ENCODE measurements around the gene GNAS-AS1. TPM values are rescaled to one million over a fixed set of nuclear protein-coding genes. Genes with fewer than 3 reads are reported as not detected.
"Not testable (repeated sequence)": the region's sequence is repeated elsewhere in the genome, so short reads cannot be mapped to it uniquely, and the experiment has no call there.

Gene GNAS-AS1
- total and polyA plus RNA-seq, 2 donors from 2014 or later = 0.37 to 0.88 TPM

DNA sequence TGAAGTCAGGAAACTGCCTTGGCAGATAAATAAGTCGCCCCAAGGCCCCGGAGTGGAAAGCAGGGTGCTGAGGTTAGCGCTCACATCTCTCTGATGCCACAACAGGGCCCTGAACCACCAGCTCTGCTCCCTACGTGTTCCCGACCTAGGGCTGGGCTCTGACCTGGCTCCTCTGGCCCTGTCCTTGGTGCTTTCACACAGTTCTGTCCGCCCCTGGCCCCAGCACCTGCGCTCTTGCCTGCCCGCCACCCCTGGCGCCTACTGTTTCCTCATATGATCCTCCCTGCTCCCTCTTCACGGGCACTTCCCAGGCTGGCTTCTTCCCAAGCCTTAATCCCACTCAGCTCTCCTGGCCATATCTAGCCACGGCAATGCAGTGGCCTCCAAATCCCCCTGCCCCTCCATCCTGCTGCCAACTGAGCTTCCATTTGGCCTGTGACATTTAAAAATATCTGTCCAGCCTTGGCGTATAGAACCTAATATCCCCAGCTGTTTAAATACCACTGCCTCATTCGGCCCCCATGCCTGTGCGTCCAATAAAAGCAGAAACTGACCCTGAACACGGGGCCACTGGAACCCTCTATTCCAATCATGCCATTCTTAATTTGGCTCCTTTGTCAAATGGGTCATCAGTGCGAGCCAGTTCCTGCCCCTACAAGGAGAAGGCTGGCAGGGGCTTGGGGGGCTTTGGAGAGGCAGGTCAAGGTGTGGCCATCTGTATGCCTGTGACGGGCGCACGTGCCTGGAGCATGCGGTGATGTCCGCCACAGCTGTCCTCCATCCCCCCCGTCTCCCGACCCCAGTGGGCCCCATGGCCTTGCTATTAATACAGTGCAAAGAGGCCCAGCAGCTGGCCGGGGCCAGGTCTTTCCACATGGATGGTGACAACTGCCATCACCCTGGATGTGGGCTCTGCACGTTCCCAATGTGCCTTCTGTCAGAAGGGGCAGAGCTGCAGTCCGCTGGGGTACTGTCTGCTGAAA lies 27.7 kb downstream of the GNAS-AS1 start:
- no peak for DNase-seq
- H3K36me3 ChIP-seq (ENCODE audit: control insufficient read depth in 2 of 3, insufficient read depth in 3 of 3, low read length in 3 of 3) = no peaks in the 10 kb centered on the region
- TF ChIP-seq CTCF (IDR thresholded peaks at IDR 0.05; ENCODE audit: borderline replicate concordance, extremely low read depth, insufficient read depth) = no peak
- H3K27me3 ChIP-seq (ENCODE audit: control insufficient read depth, insufficient read depth, low read length) = no peaks in the 10 kb centered on the region
- intact Hi-C loops (cut with DNase I) = no loop called here
- no peaks in the 10 kb centered on the region for H3K4me1 ChIP-seq (ENCODE audit: control insufficient read depth in 2 of 3, insufficient read depth in 2 of 3, low read depth in 1 of 3, low read length in 3 of 3)
- H3K9ac ChIP-seq (ENCODE audit: low read length in 3 of 3) = no peak overlapping the region
- no peak for FAIRE-seq
- no peaks in the 10 kb centered on the region for H3K9me3 ChIP-seq (ENCODE audit: control insufficient read depth in 2 of 3, insufficient read depth in 1 of 3, low read length in 3 of 3)
- no peak overlapping the region for H3K27ac ChIP-seq (ENCODE audit: low read depth in 2 of 2, low read length in 2 of 2)
- no peak overlapping the region for H3K4me3 ChIP-seq (ENCODE audit: low read length in 3 of 3)

DNA sequence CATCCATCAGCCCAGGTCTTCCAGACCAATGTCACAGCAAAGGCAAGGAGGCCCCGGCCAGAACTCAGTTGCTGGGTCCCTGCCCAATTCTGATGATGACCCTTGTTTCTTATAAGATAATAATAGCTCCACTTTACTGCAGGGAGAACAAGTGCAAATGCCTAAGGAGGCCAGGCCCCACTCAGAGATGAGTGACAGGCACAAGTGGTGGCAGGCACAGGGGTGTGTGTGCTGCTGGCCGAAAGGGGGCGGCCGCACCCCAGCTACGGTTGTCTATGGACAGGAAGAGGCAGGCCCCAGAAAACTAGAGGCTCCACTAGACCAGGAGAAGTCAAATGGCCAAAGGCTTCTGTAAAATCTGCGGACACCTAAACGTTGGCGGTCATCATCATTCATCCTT lies 28.6 kb downstream of the GNAS-AS1 start:
- no peak overlapping the region for H3K4me3 ChIP-seq (ENCODE audit: low read length in 3 of 3)
- no peaks in the 10 kb centered on the region for H3K36me3 ChIP-seq (ENCODE audit: control insufficient read depth in 2 of 3, insufficient read depth in 3 of 3, low read length in 3 of 3)
- no peak overlapping the region for H3K27ac ChIP-seq (ENCODE audit: low read depth in 2 of 2, low read length in 2 of 2)
- TF ChIP-seq CTCF (IDR thresholded peaks at IDR 0.05; ENCODE audit: borderline replicate concordance, extremely low read depth, insufficient read depth) = no peak
- H3K9me3 ChIP-seq (ENCODE audit: control insufficient read depth in 2 of 3, insufficient read depth in 1 of 3, low read length in 3 of 3) = no peaks in the 10 kb centered on the region
- no peak for FAIRE-seq
- no peak for DNase-seq
- H3K4me1 ChIP-seq (ENCODE audit: control insufficient read depth in 2 of 3, insufficient read depth in 2 of 3, low read depth in 1 of 3, low read length in 3 of 3) = no peaks in the 10 kb centered on the region
- intact Hi-C loops (cut with DNase I) = no loop called here
- H3K9ac ChIP-seq (ENCODE audit: low read length in 3 of 3) = no peak overlapping the region
- no peaks in the 10 kb centered on the region for H3K27me3 ChIP-seq (ENCODE audit: control insufficient read depth, insufficient read depth, low read length)

- H3K9me3 ChIP-seq (ENCODE audit: control insufficient read depth in 2 of 3, insufficient read depth in 1 of 3, low read length in 3 of 3); DNase-seq; H3K4me1 ChIP-seq (ENCODE audit: control insufficient read depth in 2 of 3, insufficient read depth in 2 of 3, low read depth in 1 of 3, low read length in 3 of 3); H3K4me3 ChIP-seq (ENCODE audit: low read length in 3 of 3); intact Hi-C loops (cut with DNase I); H3K36me3 ChIP-seq (ENCODE audit: control insufficient read depth in 2 of 3, insufficient read depth in 3 of 3, low read length in 3 of 3); FAIRE-seq; H3K27ac ChIP-seq (ENCODE audit: low read depth in 2 of 2, low read length in 2 of 2); H3K9ac ChIP-seq (ENCODE audit: low read length in 3 of 3); H3K27me3 ChIP-seq (ENCODE audit: control insufficient read depth, insufficient read depth, low read length): not testable (repeated sequence)
These were observed 30.2 kb downstream of the GNAS-AS1 start for GRCh38 chr20:58820515-58820914.

- Histone ChIP-seq H3K9me3 (ENCODE audit: control insufficient read depth in 2 of 3, insufficient read depth in 1 of 3, low read length in 3 of 3) (no peaks in the 10 kb centered on the region), H3K4me1 (ENCODE audit: control insufficient read depth in 2 of 3, insufficient read depth in 2 of 3, low read depth in 1 of 3, low read length in 3 of 3) (no peaks in the 10 kb centered on the region), H3K36me3 (ENCODE audit: control insufficient read depth in 2 of 3, insufficient read depth in 3 of 3, low read length in 3 of 3) (no peaks in the 10 kb centered on the region), H3K4me3 (ENCODE audit: low read length in 3 of 3) (no peak overlapping the region), H3K9ac (ENCODE audit: low read length in 3 of 3) (no peak overlapping the region), H3K27ac (ENCODE audit: low read depth in 2 of 2, low read length in 2 of 2) (no peak overlapping the region), H3K27me3 (ENCODE audit: control insufficient read depth, insufficient read depth, low read length) (no peaks in the 10 kb centered on the region)
- intact Hi-C loops (cut with DNase I) = no loop called here
- no peak for TF ChIP-seq CTCF (IDR thresholded peaks at IDR 0.05; ENCODE audit: borderline replicate concordance, extremely low read depth, insufficient read depth)
- FAIRE-seq (no peak), DNase-seq (no peak)
These were observed 30.8 kb downstream of the GNAS-AS1 start for GRCh38 chr20:58819921-58820320.

All from kidney (tissue), 14 donors.